ENCODE results near the gene SLC9B2.

DNA sequence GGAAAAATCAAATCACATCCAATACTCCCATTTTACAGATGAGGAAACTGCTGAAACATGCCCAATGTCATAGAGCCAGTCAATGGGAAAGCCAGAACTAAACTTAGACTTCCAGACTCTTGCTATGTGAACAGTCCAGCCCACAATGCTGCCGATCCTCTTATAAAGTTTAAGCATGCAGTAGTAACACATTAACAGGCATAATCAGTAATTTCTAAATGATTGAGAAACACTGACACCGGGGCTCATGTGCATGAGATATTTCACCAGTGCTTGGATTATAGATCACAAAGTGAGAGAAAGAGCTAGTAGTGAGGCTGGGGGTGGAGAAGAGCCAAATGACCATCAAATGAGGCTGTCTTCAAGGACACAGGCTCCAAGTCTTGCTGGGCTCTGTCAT, 20.6 kb upstream of the SLC9B2 start:
- TF ChIP-seq, protein P1, sequence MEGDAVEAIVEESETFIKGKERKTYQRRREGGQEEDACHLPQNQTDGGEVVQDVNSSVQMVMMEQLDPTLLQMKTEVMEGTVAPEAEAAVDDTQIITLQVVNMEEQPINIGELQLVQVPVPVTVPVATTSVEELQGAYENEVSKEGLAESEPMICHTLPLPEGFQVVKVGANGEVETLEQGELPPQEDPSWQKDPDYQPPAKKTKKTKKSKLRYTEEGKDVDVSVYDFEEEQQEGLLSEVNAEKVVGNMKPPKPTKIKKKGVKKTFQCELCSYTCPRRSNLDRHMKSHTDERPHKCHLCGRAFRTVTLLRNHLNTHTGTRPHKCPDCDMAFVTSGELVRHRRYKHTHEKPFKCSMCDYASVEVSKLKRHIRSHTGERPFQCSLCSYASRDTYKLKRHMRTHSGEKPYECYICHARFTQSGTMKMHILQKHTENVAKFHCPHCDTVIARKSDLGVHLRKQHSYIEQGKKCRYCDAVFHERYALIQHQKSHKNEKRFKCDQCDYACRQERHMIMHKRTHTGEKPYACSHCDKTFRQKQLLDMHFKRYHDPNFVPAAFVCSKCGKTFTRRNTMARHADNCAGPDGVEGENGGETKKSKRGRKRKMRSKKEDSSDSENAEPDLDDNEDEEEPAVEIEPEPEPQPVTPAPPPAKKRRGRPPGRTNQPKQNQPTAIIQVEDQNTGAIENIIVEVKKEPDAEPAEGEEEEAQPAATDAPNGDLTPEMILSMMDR (IDR thresholded peaks at IDR 0.05): no peak
- no peak for TF ChIP-seq POLR2A (IDR thresholded peaks at IDR 0.05)

Measured in Peyer's patch (tissue), 4 donors.